ENCODE results near the gene HMCN1. TPM values are rescaled to one million over a fixed set of nuclear protein-coding genes. Genes with fewer than 3 reads are reported as not detected.

The HMCN1 gene
- total RNA-seq, 1 donor, result under 0.01 TPM

DNA sequence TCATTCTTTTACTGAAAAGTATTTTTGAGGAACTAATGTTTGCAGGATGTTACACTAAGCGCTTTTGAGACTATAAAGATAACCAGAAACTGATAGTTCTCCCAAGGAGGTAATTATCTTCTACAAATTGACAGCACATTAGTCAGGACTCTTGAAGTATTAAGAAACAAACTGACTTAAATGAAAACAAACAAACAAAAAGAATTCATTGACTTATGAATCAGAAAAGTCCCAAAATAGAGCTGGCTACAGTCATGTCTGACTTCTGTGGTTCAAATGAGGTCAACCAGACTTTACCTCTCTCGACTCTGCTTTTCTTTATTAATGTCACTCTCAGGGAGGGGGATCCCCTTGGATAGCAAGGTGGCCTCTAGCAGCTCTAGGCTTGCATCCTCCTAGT is 344.1 kb downstream of the HMCN1 start:
- Histone ChIP-seq H3K27me3 (ENCODE audit: insufficient read depth, low read length) (no peaks in the 10 kb centered on the region), H3K9me3 (ENCODE audit: low read depth, low read length) (no peaks in the 10 kb centered on the region), H3K4me1 (ENCODE audit: insufficient read depth, low read length) (peaks cover 4% of the 10 kb centered on the region), H3K4me3 (ENCODE audit: low read length) (no peak overlapping the region)

DNA sequence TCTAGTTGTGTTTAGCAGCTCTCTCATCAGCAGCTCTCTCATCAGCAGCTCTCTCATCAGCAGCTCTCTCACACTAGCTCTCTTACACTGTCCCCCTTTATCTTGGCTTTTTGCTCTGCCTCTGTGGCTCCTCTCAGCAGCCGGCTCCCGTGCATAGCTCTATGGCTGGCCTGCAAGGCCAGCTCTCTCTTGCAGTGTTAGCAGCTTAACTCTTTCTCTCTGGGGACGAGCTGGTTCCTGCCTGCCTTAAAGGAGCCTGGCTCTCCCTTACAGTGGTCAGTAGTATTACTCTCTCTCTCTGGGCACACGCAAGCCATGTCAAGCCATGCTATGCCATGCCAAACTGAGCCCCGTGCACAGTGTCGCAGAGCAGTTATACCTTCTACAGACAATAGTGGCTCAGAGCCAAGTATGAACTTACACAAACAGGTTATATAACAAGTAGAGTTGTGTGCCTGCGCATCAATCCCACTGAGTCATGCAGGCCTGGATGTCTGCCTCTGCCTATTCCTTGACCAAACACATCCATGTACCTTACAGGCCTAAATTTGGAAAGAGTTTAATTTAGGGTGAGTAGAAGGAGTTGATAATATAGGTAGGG is 345.0 kb downstream of the HMCN1 start:
- Histone ChIP-seq H3K4me3 (ENCODE audit: low read length) (no peak overlapping the region), H3K4me1 (ENCODE audit: insufficient read depth, low read length) (peaks cover 4% of the 10 kb centered on the region), H3K9me3 (ENCODE audit: low read depth, low read length) (no peaks in the 10 kb centered on the region), H3K27me3 (ENCODE audit: insufficient read depth, low read length) (no peaks in the 10 kb centered on the region)

DNA sequence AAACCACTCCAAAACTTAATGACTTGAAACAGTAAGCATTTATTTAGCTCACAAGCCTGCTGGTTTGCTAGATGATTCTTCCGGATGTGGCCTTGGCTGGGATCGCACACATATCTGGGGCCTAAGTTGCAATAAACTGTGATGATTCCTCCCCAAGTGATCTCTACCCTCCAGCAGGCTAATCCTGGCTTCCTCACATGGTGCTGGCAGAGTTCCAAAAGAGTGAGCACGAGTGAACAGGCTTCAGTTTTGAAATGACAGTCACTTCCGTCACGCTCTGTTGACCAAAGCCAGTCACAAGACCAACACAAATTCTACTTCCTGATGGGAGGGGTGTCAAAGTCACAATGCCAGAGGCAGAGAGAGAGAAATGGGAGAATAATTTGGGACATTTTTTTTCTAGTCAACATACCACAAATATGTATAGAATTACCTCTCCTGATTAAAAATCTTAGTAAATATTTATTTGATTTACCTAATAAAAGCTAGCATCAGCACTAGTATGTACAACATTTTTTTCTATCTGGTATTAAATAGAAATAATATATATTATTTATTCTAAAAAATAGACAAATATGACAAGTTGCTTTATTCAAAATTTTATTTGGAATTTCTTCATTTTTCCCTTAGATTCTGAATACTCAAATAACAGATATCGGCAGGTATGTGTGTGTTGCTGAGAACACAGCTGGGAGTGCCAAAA is 348.2 kb downstream of the HMCN1 start:
- Histone ChIP-seq H3K9me3 (ENCODE audit: low read depth, low read length) (no peaks in the 10 kb centered on the region), H3K27me3 (ENCODE audit: insufficient read depth, low read length) (no peaks in the 10 kb centered on the region), H3K4me1 (ENCODE audit: insufficient read depth, low read length) (peaks cover 4% of the 10 kb centered on the region), H3K4me3 (ENCODE audit: low read length) (no peak overlapping the region)

DNA sequence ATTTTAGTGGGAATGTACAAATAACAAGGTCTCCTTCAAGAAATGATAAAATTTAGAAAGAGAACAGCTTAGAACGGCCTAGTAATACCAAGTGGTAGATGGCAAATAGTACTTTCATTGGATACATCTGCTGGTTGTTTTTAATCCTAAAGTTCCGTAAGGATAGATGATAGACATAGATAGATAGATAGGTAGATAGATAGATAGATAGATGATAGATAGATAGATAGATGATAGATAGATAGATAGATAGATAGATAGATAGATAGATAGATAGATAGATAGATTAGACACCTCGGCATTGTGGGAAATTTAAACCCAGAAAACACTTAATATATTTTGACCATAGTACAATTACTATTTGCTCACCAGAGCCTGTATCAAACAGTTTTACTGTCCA is 352.4 kb downstream of the HMCN1 start:
- Histone ChIP-seq H3K27me3 (ENCODE audit: insufficient read depth, low read length) (no peaks in the 10 kb centered on the region), H3K4me3 (ENCODE audit: low read length) (no peak overlapping the region), H3K4me1 (ENCODE audit: insufficient read depth, low read length) (peaks cover 4% of the 10 kb centered on the region), H3K9me3 (ENCODE audit: low read depth, low read length) (no peaks in the 10 kb centered on the region)

DNA sequence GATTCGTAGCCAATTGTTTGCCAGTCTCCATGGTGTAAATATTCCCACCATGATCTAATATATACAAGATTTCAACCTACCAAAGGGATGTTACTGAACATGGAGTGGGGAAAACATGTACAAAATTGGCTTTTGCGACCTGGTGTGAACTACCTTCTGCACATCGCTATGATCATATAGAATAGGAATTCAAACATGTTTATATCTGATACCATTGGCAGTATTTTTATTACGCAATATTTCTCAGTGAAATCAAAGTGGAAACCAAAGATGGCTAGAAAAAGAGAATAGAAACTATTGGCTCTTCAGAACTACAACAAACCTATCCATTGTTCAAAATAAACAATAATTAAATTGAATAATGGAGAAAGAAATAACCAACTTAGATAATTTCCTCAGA is 355.7 kb downstream of the HMCN1 start:
- Histone ChIP-seq H3K4me3 (ENCODE audit: low read length) (no peak overlapping the region), H3K4me1 (ENCODE audit: insufficient read depth, low read length) (no peaks in the 10 kb centered on the region), H3K27me3 (ENCODE audit: insufficient read depth, low read length) (peaks cover 3% of the 10 kb centered on the region), H3K9me3 (ENCODE audit: low read depth, low read length) (no peaks in the 10 kb centered on the region)

DNA sequence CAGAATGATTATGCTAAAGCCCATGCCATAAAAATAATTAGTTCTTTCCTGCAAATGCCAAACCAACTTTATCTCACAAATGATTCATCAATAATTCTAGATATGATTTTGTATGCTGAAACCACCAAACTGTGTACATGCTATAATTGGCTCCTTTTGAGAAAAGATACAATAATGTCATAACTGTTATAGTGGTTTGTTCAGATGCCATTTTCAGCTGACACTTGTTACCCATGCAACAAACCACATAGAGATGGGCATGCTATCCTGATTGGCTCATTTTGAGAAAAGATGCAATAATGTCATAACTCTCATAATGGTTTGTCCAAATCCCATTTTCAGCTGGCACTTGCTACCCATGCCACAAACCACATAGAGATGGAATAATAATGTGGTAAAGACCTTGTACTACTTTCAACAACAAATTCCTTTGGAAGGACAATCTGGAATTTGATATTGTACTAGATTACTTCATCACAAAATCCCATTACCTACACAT is 357.1 kb downstream of the HMCN1 start:
- H3K27me3 ChIP-seq (ENCODE audit: insufficient read depth, low read length), result peaks cover 3% of the 10 kb centered on the region
- no peaks in the 10 kb centered on the region for H3K9me3 ChIP-seq (ENCODE audit: low read depth, low read length)
- H3K4me3 ChIP-seq (ENCODE audit: low read length), result no peak overlapping the region
- H3K4me1 ChIP-seq (ENCODE audit: insufficient read depth, low read length), result no peaks in the 10 kb centered on the region

DNA sequence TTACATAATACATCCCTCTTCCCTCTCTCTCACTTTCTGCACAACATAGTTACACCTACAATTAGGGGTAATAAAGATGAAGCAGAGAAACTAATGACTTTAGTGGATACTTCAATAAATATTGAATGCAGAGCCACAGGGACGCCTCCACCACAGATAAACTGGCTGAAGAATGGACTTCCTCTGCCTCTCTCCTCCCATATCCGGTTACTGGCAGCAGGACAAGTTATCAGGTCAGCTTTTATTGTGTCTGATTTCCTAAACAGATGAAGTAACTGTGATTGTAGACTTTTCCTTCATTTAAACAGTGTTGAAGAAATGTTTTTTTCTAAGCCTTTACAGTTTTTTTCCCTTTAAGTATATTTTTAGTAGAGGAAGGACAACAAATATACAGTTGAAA is 359.2 kb downstream of the HMCN1 start:
- H3K4me3 ChIP-seq (ENCODE audit: low read length), result no peak overlapping the region
- no peaks in the 10 kb centered on the region for H3K4me1 ChIP-seq (ENCODE audit: insufficient read depth, low read length)
- no peaks in the 10 kb centered on the region for H3K9me3 ChIP-seq (ENCODE audit: low read depth, low read length)

DNA sequence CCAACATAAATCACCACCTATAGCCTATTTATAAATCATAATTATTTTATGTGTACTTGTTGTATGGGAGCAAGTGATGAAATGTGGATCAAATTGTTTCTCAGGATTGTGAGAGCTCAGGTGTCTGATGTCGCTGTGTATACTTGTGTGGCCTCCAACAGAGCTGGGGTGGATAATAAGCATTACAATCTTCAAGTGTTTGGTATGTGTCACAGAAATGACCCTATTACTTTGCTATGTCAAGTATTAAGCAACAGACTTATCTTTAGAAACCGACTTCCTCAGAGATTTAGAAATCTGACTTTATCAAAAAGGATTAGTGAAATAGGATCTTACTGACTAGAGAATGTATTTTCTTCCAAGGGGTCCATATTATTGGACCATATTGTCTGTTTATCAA is 360.0 kb downstream of the HMCN1 start:
- H3K9me3 ChIP-seq (ENCODE audit: low read depth, low read length), result no peaks in the 10 kb centered on the region
- H3K27me3 ChIP-seq (ENCODE audit: insufficient read depth, low read length), result peaks cover 3% of the 10 kb centered on the region
- no peak overlapping the region for H3K4me3 ChIP-seq (ENCODE audit: low read length)
- H3K4me1 ChIP-seq (ENCODE audit: insufficient read depth, low read length), result no peaks in the 10 kb centered on the region

More for the DNA sequence above, 359.2 kb downstream of the HMCN1 start:
- peaks cover 3% of the 10 kb centered on the region for H3K27me3 ChIP-seq (ENCODE audit: insufficient read depth, low read length)

DNA sequence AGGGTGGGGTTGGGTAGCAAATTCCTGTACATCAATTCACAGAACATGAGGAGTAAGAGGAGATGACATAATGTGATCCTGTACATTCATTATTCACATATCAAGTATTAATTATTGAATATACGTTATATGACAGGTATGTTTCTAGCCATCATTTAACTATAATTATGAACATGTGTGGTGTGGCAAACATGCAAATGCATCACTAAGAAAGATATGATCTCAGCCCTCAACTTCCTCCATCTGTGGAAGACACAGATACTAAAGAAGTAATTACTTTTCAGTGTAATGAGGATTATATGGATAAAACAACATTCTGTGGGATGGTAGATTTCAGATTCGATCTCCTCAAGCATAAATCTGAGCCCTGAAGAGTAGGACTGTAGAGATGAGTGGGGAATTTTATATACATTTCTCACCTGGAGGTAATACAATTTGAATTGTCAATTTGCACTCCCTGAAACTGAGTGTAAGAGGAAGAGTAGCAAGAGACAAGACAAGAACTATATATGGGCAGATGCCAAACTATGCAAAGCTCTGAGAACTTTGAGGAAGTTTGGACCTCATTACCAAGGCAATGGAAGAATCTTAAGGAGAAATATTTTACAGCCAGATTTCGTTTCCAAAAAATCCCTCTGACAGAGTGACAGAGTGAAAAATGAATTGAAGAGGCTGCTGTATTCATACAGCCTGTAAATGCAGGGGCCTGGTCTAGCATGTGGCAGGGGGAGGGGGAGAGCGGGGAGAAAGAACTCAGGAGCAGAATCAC is 365.3 kb downstream of the HMCN1 start:
- Histone ChIP-seq H3K4me3 (ENCODE audit: low read length) (no peak overlapping the region), H3K4me1 (ENCODE audit: insufficient read depth, low read length) (no peaks in the 10 kb centered on the region), H3K27me3 (ENCODE audit: insufficient read depth, low read length) (peaks cover under 1% of the 10 kb centered on the region), H3K9me3 (ENCODE audit: low read depth, low read length) (no peaks in the 10 kb centered on the region)

DNA sequence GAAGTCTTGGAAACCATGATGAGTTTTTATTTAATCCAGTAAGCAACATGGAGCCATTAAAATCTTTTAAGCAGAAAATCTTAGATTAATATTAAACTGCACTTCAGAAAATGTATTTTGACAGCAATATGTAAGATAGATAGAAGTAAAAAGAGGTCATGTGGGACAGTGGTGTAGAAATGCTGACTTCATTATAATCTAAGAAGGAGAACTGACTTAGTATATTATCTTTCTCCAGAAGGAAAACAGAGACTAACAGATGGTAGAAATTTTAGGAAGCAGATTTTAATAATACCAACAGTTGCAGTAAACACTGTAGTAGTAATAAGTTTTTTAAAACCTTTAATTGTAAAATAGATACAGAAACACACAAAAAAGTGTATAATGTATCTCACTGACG is 367.9 kb downstream of the HMCN1 start:
- H3K4me1 ChIP-seq (ENCODE audit: insufficient read depth, low read length), result no peaks in the 10 kb centered on the region
- no peaks in the 10 kb centered on the region for H3K9me3 ChIP-seq (ENCODE audit: low read depth, low read length)
- no peak overlapping the region for H3K4me3 ChIP-seq (ENCODE audit: low read length)
- no peaks in the 10 kb centered on the region for H3K27me3 ChIP-seq (ENCODE audit: insufficient read depth, low read length)

DNA sequence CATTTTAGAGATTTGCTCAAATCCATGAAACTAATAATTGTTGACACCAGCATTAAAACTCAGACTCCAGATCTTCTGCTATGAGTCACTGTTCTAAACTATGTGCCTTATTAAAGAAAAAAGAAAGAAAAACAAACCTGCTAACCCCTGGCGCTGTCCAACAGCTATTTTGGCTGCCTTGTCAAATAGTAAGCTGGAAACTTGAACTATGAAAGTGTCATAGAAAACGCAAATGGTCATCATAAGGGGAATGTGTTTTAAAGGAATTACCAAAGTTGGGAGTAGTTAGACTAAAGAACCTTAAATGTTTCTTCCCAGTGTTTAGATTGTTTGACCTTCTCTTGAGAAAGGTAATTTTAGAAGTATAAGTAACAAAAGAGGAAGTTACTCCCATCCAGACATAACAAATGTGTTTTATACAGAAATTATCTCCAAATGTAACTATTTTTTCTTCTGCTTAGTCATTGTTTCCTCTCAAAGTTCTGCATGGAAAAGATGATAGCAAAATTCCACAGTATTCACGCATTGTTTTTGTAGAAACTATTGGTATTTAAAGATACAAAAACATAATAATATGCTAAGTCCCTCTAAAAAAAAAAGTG is 368.5 kb downstream of the HMCN1 start:
- Histone ChIP-seq H3K27me3 (ENCODE audit: insufficient read depth, low read length) (no peaks in the 10 kb centered on the region), H3K4me3 (ENCODE audit: low read length) (no peak overlapping the region), H3K4me1 (ENCODE audit: insufficient read depth, low read length) (no peaks in the 10 kb centered on the region), H3K9me3 (ENCODE audit: low read depth, low read length) (no peaks in the 10 kb centered on the region)

DNA sequence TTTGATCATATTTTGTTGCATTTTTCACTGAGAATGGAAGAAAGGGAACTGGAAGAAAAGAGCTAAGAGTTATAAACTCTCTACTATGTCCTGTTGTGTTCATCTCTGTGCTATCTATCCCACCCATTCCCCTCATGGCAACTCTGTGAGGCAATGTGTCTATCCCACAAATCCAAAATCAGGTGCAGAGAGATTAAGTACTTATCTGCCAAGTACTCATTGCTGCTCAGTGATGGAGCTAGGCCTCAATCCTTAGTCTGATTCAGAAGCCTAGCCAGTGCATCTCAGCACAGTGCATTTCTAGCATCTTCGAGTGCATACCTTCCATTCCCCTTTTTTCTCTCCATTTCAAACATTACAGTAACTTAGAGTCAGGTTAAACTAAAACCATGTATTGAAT is 370.3 kb downstream of the HMCN1 start:
- no peaks in the 10 kb centered on the region for H3K9me3 ChIP-seq (ENCODE audit: low read depth, low read length)
- H3K4me3 ChIP-seq (ENCODE audit: low read length), result no peak overlapping the region
- H3K4me1 ChIP-seq (ENCODE audit: insufficient read depth, low read length), result no peaks in the 10 kb centered on the region
- no peaks in the 10 kb centered on the region for H3K27me3 ChIP-seq (ENCODE audit: insufficient read depth, low read length)

DNA sequence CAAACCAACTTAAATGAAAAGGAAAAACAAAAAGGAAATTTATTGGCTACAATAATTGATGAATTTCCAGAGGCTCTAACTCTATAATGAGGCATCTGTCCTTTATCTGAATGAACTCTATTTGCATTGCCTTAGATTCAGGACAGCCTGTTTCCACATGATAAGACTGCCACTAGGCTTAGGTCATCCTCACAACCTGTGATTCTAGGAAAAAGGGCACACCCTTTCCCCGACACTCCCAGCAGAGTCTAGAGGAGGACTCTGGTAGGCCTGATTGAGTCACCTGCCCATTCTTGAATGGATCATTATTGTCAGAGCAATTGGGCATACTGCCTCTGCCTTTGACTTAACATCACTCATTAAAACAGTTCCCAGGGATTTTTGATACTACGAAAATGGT is 378.1 kb downstream of the HMCN1 start:
- Histone ChIP-seq H3K4me3 (ENCODE audit: low read length) (no peak overlapping the region), H3K27me3 (ENCODE audit: insufficient read depth, low read length) (no peaks in the 10 kb centered on the region), H3K4me1 (ENCODE audit: insufficient read depth, low read length) (no peaks in the 10 kb centered on the region), H3K9me3 (ENCODE audit: low read depth, low read length) (no peaks in the 10 kb centered on the region)

DNA sequence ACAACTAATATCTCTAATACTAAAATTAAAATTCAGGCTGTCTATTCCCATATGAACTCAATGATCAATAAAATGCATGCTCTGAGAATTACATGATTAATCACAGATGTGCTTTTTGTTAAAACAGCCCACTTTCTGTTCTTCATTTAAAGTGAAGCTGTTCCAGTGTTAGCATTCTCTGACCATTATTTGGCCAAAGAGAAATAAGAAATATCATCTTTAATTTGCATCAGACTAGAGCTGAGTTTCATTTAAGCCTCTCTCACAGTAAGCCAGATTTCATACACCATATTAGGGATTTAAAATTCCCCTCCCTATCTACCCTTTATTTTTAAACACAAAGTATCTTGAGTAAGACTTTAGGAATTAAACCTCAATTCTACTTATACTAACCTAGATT is 379.3 kb downstream of the HMCN1 start:
- H3K4me3 ChIP-seq (ENCODE audit: low read length), result no peak overlapping the region
- H3K9me3 ChIP-seq (ENCODE audit: low read depth, low read length), result no peaks in the 10 kb centered on the region
- H3K4me1 ChIP-seq (ENCODE audit: insufficient read depth, low read length), result no peaks in the 10 kb centered on the region
- H3K27me3 ChIP-seq (ENCODE audit: insufficient read depth, low read length), result no peaks in the 10 kb centered on the region

DNA sequence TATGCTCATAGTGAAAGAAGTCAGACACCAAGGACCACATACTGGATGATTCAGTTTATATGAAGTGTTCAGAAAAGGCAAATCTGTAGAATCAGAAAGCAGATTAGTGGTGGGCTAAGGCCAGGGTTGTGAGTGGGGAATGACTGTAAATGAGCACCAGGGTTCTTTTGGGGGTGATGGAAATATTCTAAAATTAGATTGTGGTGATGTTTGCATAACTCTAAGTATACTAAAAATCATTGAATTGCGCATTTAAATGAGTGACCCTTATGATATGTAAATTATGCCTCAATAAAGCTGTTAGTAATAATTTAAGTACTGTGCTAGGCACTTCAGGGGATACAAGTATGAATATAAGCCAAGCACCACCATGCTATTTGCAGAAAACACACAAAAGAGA is 384.5 kb downstream of the HMCN1 start:
- Histone ChIP-seq H3K9me3 (ENCODE audit: low read depth, low read length) (no peaks in the 10 kb centered on the region), H3K27me3 (ENCODE audit: insufficient read depth, low read length) (no peaks in the 10 kb centered on the region), H3K4me1 (ENCODE audit: insufficient read depth, low read length) (no peaks in the 10 kb centered on the region), H3K4me3 (ENCODE audit: low read length) (no peak overlapping the region)
